NCI-H146 (cell line): ENCODE results near the gene TAAR2.
"Not testable (repeated sequence)": the region's sequence is repeated elsewhere in the genome, so short reads cannot be mapped to it uniquely, and the experiment has no call there.

Experiments
- DNase-seq: peaks from one replicate; lab custom pipeline; 2025; lab: John Stamatoyannopoulos, UW

The TAAR2 gene

GRCh38 chr6:132624175-132624574 lies at the start of gene TAAR2:
Gene TAAR2, minus strand, starts transcription at chr6:132624275. Its CDS starts 0 bp downstream, at chr6:132624275.
- DNase-seq: no peak

DNA sequence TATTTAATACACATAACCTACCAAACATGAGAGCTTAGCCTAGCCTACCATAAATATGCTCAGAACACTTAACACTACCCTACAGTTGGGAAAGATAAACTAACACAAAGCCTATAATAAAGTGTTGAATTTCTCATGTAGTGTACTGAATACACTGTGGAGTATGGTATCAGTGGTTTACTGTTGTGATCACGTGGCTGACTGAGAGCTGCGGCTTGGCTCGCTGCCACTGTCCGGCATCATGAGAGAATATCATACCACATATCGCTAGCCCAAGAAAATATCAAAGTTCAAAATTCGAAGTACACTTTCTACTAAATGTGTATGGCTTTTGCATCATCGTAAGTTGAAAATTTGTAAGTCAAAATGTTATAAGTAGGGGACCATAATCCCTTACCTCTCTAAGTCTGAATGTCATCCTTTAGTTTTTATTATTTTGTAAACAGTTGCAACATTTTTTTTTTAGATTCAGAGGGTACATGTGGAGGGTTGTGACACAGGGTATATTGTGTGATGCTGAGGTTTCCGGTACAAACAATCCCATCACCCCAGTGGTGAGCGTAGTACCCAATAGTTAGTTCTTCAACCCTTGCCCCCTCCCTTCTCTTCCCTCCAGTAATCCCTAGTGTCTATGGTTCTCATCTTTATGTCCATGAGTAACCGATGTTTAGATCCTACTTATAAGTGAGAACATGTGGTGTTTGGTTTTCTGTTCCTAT lies 49.5 kb upstream of the TAAR2 start:
- no peak for DNase-seq

- no peak for DNase-seq
These were observed 47.2 kb upstream of the TAAR2 start for GRCh38 chr6:132671295-132671694.

DNA sequence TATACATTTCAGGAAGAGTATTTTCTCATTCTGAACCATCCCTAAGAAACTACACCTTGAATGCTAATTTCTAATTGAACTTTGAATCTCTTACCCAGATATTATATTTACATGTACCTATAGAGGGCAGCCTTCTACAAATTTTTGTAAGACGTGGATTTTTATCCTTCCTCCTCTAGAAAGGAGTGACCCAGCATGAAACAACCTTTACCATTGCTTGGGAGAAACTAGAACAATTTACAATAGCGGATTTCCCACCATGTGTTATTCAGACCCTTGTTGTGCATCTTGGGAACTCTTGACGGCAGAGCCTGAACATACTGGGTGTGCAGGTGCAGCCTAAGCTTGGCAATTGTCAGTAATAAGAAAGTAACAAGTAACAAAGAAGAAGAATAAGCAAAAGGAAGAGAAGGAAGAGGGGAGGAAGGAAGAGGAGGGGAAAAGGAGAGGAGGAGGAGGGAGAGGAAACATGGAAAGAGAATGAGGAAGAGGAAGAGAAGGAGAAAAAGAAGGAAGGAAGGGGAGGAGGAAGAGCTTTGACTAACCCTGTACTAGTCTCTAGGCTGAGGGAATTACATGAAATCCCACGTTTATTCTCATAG lies 45.7 kb upstream of the TAAR2 start:
- DNase-seq: peak; percentile 78

- DNase-seq: no peak
These were observed 42.0 kb upstream of the TAAR2 start for GRCh38 chr6:132666118-132666517.

GRCh38 chr6:132664309-132665034 lies 40.4 kb upstream of the TAAR2 start:
- DNase-seq: no peak

- no peak for DNase-seq
These were observed 39.6 kb upstream of the TAAR2 start for GRCh38 chr6:132663661-132664060.

DNA sequence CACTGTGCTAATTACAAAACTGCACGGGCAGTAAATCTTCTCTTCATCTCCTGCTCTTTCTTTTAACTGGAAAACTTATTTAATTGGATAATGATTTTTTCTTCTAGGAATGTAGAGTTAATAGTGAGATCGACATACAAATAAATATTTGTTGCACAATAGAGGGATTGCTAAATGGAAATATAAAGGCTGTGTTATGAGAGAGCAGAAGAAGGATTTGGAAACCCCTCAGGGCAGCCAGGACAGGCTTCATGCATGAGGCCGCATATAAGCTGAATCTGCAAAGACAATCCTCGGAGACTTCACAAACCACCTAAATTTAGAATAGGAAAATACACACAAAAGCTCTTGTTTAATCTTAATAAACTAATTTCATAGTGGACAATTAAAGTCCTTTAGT lies 37.8 kb upstream of the TAAR2 start:
- DNase-seq: no peak

DNA sequence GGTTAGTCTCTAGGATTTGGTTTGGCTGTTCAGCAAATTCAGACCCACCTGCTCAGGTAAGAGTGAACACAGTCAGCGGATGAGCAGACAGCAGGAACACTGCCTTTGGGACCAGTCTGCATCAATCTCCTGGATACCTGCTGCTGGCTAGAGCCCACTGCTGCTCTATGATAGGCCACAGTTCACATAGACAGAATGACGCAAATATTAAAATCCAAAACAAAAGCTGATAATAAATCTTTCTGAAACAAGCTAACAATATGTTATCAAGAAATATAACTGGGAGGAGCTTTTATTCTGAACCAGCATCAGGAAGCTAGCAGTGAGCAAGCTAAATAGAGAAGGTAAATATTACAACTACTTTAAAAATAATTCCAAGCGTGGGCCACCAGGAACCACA lies 35.0 kb upstream of the TAAR2 start, which contains the start of gene TAAR1:
Gene TAAR1 (minus strand): TSS at position 101 of the 400 bp plus-strand sequence. CDS start 13,179 bp downstream, outside the sequence.
- DNase-seq: peak; percentile 91

GRCh38 chr6:132651062-132651461 lies 27.0 kb upstream of the TAAR2 start:
- no peak for DNase-seq

DNA sequence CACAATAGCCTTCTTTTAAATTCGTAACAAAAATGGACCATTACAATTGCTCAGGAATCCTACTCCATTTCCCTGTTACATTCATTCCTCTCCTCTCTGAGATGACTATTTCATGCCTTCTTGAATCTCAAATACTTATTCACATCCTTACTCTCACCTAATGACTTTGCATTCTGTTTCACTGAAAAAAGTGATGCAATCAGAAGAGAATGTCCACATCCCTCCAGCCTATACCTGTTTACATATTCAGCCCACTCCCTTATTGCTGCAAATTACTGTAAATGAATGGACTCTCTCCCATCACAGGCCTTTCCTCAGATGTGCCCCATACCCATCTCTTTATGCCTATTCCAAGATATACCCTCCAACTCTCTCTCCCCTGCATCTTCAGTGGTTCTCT lies 26.4 kb upstream of the TAAR2 start:
- no peak for DNase-seq

DNA sequence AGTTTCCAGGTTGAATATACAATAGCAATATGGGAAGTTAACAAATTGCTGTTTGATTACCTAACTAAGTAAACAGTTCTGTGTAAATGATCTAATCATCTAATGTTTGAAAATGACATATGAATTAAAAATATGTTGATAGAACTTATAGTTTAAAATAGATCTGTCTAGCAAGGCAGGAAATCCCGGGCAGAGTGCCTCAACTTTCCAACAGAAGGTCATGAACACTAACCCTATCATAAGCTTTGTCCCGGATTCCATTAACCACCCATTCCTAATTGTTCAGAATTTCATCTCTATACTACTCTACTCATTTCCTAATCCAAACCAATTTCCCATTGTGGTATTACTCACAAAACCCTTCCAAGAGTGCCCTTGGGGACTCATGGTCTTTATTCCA lies 24.8 kb upstream of the TAAR2 start:
- DNase-seq: peak; percentile 36

DNA sequence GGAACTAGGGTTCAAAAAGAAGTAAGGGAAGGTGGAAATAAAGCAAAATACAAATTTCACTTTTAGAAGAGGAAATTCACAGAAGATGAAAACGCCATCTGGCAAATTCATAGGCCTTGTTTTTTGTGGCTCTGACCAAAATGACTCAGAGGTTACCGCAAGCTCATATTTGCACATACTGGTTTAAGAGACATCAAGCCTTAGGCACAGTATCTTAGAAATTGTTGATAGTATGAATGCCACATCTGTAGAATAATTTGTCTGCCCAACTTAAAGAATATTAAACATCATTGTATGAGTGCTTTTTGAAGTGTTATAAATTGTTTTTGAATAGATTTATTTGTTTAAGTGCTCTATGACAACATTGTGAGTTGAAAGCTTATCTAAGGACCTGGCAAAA lies 24.3 kb upstream of the TAAR2 start:
- DNase-seq: peak; percentile 36

GRCh38 chr6:132643547-132643946 lies 19.5 kb upstream of the TAAR2 start:
- DNase-seq: peak; percentile 28

- not testable (repeated sequence) for DNase-seq
These were observed 13.1 kb upstream of the TAAR2 start for GRCh38 chr6:132637135-132637534.

GRCh38 chr6:132635906-132636305 lies 11.8 kb upstream of the TAAR2 start:
- DNase-seq: not testable (repeated sequence)

GRCh38 chr6:132635288-132635687 lies 11.2 kb upstream of the TAAR2 start:
- DNase-seq: not testable (repeated sequence)

DNA sequence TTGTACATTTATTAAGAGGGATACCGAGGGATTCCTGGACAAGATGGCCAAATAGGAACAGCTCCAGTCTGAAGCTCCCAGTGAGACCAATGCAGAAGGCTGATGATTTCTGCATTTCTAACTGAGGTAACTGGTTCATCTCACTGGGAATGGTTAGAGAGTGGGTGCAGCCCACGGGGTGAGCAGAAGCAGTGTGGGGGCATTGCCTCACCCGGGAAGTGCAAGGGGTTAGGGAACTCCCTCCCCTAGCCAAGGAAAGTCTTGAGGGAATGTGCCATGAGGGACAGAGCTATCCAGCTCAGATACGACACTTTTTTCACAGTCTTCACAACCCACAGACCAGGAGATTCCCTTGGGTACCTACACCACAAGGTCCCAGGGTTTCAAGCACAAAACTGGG lies 10.7 kb upstream of the TAAR2 start:
- DNase-seq: no peak

DNA sequence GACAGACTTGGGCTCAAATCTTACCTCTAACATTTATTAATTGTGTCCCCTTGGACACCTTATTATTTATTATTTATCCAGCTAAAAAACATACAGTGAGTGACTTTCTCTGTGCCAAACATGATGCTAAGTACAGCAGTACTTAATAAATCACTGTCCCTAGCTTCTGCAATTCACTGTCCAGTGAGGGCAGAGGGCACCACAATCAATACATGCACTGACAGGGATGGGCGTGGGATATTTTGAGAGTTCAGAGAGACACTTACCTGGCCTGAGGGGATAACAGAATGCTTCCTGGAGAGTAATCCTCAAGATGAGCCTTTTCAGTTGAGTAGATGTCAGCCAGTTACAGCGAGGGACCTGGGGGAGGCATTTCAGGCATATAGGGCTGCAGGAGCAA lies 9.3 kb upstream of the TAAR2 start:
- DNase-seq: no peak

GRCh38 chr6:132623106-132623845 lies 799 bp downstream of the TAAR2 start:
- DNase-seq: no peak

GRCh38 chr6:132616677-132617076 lies 7.4 kb downstream of the TAAR2 start:
- no peak for DNase-seq

DNA sequence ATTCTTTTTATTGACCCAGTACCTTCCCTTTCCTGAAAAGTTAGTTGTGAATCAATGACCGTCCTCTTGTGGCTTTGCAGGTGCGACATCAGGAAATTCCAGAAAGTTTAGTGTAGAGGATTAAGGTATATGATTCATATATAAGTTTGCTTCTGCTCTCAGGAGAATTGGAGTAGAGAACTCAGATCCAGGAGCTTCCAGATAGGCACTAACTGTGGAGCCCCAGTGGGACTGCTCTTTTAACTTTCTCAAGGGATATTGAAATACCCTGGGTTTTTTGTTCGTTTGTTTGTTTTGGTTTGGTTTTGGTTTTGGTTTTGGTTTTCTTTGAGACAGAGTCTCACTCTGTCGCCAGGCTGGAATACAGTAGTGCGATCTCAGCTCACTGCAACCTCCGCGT lies 9.5 kb downstream of the TAAR2 start:
- no peak for DNase-seq
